Activated CD4-positive, alpha-beta T cell treated with anti-CD3 and anti-CD28 coated beads, Interleukin-2, amount 50 U/mL, for 24 hours (primary cell): ENCODE measurements around the gene CDYL2.
"Not testable (repeated sequence)": the region's sequence is repeated elsewhere in the genome, so short reads cannot be mapped to it uniquely, and the experiment has no call there.

Experiments
- DNase-seq, 2 donors: peaks; one replicate each; pipeline ENCODE4 v3.0.0-alpha.2; 2020; ENCODE audit warnings: low read depth in 1 of 2, low spot score in 1 of 2

Gene CDYL2

DNA sequence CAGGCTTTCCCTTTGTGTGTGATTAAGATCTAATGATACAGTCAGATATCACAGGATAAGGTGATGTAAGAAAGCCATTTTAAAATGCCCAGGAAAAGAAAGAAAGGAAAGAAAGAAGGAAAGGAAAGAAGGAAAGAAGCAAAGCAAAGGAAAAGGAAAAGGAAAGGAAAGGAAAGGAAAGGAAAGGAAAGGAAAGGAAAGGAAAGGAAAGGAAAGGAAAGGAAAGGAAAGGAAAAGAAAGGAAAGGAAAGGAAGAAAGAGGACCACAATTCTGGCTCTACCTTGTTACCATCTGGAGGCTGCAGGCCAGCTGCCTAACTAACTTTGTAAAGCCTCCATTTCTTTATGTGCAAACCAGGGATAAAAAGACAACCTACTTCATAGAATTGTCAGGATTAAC is 132.0 kb downstream of the CDYL2 start:
- no peak for DNase-seq

DNA sequence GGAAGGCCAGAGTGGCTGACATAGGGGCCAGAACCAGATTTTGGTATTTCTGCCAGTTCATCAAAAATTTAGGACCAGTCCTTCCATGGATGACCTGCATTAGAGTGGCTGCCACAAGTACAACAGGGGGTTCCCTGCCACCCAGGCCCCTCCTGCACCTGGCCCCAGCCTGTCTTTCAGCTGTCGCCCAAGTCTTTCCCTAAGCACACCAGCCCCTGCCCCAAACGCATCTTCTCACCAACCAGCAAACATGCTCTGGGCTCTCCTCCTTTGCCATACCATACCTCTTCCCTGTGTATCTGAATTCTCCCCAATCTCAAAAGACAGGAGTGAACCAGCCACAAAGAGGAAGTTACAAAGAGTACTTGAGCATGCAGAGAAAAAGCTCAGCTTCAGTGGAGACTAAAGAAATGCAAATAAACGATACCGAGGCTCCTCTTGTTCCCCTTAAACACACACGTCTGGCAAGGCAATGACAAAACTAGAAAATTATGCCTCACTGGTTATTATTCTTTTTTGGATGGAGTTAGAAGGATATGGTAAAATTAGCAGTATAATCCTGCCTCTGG is 133.0 kb downstream of the CDYL2 start:
- no peak for DNase-seq

DNA sequence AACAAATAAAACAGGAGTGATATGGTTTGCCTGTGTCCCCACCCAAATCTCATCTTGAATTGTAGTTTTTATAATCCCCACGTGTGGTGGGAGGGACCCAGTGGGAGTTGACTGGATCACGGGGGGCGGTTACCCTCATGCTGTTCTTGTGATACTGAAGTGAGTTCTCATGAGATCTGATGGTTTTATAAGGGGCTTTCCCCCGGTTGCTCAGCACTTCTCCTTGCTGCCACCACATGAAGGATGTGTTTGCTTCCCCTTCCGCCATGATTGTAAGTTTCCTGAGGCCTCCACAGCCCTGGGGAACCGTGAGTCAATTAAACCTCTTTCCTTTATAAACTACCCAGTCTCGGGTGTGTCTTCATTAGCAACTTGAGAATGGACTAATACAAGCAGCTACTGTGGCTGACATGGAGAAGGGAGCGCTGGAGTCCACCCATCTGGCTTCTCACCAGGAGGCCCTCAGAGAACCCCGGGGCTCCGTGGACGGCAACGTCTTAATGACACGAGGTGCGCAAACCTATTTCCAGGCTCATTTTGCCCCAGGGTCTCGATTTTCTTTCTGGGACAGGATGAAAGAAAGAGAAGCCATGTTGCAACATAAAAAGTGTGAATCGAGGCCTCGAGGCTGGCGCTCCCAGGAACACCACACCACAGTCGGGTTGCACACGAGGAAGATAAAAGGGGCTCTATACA is 134.1 kb downstream of the CDYL2 start:
- DNase-seq, result no peak

DNA sequence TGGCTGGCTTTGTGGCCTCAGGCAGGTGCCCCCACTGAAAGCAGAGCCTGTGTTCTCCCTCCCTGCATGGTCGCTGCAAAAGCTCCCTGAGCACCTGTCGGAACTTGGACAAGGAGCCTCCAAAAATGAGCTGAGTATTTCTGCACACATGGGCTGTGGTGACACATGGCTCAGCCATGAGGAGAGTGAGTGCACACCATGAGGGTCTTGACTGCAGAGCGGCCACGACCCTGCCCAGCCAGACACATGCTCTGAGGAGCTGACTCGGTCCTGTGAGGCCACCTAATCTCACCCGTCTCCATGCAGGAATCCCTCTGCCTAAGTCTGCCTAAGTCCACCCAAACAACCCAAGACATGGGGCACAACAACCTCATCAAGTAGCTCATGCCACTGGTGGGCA is 134.7 kb downstream of the CDYL2 start:
- DNase-seq, result no peak

DNA sequence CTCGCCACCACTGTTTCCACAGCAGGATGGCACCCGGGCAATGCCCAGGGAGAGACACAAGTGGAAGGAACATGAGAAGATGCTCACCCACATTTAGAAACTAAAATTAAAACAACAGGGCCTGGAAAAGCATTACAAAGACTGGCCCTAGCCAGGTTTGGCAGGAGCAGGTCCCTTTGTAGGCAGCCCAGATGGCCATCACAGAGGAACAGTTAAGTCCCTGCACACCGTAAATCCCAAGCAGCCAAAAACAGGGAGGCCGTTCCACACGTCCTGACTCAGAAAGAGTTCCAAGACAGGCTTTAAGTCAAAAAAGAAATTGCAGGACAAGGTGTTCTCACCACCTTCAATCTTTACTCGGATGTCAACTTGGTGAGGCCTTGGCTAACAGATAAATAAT is 136.5 kb downstream of the CDYL2 start:
- DNase-seq, result no peak

DNA sequence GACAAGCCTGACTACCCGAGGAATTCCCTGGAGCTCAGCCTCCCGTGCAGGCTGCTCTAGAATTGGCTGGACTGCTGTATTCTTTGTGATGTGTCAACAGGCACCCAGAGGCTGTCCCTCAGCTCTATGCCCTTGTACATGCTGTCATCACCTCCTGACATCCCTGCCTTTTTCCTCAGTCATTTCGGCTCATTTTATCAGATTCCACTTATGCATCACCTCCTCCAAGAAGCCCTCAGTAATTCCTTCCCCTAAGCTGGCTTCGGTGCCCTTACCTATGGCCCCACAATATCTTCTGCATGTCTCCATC is 137.2 kb downstream of the CDYL2 start:
- no peak for DNase-seq

DNA sequence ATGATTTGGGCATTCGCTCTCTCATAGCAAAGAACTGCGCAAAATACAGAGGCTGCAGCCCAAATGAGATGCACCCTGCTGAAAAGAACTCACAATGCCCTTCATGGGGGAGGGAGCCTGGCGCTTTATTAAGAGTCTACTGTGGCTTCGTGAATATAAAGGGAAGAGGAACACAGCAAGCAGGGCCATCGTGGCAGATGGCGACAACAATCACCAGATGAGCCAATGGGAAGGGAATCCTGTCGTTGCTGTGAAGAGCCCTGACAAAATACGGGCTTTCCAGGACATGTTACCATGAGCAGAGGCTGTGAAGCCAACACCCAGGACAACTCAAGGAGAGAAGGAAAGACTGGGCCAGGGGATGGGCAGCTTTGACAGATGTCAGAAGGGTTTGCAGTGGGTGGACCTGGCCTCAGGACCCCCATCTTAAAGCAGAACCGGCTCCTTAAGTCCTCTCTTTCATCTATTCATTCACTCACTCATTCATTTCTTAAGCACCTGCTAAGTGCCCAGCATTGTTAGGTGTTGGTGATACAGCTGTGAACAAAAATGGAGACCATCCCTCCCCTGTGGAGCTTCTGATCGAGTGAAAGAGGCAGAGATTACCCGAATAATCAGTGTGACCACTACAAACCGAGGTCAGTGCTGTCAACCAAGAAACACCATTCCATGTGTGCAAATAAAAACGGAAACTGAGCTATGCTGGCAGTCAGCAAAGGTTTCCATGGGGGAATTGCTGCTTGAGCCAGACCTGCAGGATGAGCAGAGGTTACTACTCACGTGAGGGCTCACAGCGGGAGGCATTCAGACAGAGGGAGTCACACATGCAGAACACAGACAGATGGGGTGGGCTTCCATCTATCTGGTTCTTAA is 137.8 kb downstream of the CDYL2 start:
- no peak for DNase-seq

DNA sequence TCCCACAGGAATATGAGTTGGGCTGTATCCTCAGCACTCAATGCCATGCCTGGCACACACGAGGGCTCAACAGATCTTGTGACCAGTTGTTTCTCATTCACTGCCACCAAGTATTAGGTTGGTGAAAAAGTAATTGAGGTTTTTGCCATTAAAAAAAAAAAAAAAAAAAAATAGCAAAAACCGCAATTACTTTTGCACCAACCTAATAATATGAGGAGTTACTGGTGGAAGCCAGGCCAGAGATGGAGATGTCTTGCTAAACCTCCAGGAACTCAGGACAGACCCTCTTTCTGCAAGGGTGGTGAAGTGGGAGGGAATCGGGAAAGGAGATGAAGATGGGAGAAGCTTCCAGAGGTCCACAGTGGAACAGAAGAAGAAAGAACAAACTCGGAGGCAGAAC is 139.0 kb downstream of the CDYL2 start:
- DNase-seq, result no peak

DNA sequence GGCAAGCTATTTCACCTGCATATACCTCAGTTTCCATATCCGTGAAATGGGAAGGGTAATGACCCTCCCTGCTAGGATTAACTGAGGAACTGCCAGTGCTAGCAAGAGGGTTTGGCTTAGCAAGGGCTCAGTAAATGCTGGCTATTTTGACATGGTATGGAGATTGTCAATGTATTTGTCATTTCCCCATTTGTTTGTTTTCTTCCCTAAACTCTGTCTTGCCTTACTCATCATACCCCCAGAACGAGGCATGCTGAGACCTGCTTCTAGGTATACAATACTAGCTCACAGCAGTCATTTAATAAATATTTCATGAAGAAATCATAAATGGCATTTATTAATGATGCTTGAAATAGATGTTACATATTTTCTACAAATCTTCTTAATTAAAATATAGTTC is 139.6 kb downstream of the CDYL2 start:
- DNase-seq, result no peak

DNA sequence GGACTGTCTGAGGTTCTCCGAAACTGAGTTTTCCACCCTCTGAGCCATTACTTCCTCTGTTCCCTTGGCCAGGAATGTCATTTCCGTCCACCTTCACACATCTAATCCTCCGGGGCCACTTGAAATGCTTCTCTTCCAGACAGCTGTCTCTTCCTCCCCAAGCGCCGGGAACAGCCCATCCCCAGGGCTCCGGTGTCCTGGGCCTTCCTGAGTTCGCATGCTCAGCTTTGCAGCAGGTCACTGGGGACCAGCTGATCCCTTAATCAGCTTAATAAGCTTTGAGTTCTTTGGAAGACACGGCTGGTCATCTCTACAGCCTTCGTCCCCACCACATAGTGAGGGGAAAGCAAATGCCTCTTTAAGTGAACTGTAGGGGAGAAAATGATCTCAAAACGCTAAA is 140.2 kb downstream of the CDYL2 start:
- DNase-seq, result no peak

DNA sequence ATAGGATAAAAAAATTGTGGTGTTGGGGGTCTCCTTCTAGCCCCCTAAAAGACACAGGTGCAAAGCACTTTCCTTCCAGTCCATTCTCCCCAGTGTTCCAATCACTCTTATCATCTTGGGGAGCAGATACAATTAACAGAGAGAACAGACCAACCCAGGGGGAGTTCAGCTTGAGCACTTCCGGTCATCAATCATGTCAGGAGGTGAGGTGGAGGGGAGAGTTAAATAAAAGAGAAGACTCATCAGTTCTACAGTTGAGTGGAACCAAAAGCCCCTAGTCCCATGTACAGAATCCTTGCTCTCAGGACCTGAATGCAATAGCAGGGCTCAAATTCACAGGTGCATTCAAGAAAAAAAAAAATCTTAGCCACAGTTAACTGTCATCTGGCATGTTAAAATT is 141.3 kb downstream of the CDYL2 start:
- no peak for DNase-seq

DNA sequence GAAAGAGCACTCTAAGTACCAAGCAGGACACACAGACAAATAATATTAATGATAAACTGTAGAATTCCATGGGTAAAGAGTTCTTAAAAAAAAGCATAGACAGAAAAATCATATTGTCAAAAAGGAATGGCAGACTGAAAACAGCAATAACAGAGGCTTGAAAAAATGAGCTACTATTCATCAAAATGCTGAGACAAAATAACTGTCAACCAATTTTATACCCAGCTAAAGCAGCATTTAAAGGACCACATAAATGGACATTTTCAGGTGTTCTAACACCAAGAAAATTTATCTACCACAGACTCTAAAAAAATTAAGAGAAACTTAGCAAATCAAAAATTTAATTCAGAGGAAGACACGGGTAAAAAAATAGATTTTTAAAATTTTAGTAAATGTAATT is 144.5 kb downstream of the CDYL2 start:
- no peak for DNase-seq

DNA sequence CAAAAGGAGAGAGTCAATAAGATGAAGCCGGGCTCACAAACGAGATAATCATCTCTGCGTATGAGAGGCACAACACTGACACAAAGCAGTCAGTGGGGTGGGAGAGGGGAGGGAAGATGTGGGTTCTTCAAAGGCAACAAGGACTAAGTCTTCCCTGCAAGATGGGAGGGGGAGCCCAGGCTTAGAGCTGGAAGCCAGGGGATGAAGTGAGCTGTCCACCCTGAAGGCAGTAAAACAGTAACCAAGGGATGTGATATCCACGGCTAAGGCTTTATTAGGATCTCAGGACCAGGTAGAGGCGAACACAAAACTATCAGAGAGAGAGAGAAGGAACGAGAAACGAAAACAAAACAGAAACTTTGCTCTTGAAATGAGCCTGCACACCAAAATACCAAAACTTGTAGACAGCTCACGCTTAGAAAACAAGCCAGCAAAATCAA is 147.7 kb downstream of the CDYL2 start:
- peak; percentile 11 to 21 for DNase-seq

DNA sequence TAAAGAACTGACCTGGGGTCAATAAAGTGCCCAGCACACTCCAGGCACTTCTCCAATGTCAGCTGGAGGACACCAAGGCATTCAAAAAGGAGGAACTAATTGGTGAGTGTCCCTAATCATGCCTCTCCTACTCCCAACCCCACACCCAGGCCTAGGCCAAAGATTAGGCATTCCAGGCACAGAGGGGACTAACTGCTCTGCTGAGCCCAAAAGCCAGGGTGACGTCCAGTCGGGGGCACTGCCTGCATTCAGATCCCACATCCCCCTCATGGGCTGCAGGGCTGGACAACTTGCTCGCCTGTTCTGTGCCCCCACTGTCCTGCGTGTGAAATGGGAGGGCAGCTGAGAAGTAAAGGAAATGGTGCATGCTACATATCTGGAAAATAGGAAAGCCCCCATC is 148.2 kb downstream of the CDYL2 start:
- no peak for DNase-seq

DNA sequence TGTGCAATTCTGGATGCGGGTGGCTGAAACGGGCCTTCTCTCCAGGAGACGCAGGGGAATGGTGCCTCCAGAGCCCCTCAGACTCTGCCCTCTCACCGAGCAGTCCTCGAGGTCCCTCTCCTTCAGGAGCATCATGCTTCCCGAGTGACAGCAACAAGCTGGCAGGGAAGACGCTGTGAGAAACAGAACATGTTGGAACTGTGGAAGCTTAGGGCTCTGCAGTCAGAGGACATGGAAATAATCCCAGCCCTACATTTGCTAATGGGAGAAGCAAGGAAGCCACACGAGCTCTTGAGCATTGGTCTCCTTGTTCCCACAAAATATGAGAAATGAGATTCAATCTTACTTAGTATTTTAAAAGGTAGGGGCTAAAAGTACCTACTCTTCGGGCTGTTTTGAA is 148.6 kb downstream of the CDYL2 start:
- DNase-seq, result no peak

DNA sequence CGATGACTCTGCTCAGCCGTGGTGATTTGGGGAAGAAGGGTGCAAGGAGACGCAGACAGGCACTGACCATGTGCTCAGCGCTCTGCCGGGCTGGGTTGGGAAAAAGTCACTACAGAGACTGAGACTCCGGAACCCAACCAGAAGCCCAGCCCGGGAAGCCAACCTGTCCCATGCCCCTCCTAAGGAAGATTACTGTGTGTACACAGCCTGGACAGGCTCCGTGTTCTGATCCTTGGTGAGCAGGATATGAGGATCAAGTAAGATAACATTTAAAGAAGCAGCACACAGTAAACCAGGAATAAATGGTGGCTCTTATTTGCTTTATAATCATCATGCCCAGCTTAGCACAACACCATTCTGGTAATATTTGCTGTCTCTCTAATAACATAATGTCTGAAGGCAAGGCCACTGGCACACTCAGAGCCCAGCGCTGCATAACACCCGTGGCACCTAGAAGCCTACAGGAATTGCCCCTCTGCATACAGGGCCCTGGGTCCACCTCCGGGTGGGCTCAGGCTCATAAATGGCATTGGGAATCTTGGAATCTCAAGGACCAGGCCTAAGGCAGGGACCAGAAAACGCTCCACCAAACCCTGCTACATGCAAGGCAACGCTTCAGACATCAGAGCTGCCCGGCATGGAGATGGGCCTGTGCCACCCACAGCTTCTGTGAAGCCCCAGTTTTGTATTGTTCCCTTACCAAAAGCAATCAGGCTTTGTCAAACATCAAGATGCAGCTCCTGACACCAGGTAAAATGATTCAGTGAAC is 150.1 kb downstream of the CDYL2 start:
- DNase-seq, result no peak

DNA sequence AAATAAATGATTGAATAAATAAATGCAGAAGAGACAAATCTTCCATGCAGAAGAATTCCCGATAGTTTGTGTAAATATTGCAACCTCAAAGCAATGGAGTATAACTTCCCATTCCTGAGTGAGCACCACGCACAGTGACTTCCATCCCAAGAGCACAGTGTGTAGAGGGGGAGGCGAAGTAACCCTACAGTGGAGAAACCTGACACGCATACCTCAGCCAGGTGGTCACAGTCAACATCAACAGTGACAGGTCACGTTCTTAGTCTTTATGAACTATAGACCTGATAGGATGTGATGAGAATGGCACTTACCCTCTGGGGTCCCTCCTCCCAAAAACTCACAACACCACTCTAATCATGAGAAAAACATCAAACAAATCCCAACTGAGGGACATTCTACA is 152.0 kb downstream of the CDYL2 start:
- DNase-seq, result no peak

DNA sequence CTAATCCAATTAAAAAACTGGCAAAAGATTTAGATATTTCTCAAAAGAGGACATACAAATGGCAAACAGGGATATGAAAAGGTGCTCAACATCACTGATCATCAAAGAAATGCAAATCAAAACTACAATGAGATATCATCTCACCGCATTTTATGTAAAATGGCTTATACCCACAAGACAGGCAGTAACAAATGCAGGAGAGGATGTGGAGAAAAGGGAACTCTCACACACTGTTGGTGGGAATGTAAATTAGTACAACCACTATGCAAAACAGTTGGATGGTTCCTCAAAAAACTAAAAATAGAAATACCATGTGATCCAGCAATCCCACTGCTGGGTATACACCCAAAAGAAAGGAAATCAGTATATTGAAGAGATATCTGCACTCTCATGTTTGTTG is 154.1 kb downstream of the CDYL2 start:
- not testable (repeated sequence) for DNase-seq

DNA sequence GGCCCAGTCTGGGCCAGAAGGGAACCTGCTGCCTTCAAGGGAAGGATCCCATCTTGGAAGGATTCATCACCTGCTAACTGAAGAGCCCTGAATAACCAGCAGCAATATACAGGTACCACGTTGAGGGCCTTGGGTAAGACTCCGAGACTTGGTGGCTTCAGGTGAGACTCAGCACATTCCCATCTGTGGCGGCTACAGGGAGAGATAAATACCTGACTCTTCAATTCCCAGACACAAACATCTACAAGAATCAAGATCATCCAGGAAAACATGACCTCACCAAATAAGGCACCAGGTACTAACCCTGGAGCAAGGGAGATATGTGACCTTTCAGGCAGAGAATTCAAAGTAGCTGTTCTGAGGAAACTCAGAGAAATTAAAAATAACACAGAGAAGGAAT is 164.1 kb downstream of the CDYL2 start:
- no peak for DNase-seq

DNA sequence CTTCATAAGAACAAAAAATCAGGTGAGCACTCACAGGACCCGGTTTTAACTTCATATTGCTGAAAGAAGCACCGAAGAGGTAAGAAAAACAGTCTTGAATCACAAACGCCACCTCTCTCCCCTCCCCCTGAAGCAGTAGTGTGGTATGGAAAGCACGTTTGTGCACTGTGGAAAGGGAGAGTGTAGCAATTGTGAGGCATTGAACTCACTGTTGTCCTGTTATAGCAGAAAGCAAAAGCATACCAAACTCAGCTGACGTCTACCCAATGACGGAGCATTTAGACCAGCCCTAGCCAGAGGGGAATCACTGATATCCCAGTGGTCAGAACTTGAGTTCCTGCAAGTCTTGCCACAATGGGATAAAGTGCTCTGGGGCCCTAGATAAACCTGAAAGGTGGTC is 164.8 kb downstream of the CDYL2 start:
- no peak for DNase-seq

DNA sequence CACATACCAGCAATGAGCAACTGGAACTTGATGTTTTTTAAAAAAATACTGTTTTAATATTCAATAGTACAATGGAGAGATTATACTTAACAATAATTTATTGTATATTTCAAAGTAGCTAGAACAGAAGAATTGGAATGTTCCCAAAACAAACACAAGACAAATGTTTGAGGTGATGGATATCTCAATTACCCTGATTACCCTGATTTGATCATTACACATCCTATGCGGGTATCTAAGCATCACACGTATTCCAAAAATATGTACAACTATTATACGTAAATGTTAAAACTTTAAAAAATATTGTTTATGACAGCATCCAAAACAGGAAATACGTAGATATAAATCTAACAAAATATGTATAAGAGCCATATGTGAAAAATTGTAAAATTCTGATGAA is 166.8 kb downstream of the CDYL2 start:
- no peak for DNase-seq

DNA sequence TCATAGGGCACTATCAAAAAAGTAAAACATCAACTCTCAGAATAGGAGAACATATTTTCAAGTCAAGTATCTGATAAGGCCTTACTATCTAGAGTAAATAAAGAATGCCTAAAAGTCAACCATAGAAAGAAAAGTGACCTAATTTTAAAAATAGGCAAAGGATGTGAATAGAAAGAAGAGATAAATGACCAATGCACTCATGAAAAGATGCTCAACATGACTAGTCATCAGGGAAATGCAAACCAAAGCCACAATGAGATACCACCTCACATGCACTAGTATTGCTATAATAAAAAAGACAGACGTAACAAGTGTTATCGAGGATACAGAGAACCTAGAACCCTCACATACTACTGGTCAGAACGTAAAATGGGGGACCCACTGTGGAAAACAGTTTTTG is 172.8 kb downstream of the CDYL2 start:
- DNase-seq, result no peak
